GM19463 (cell line): ENCODE measurements around the gene USP16.

Experiments
- ATAC-seq: cut with Tn5 transposase; IDR thresholded peaks from one replicate; pipeline ENCODE4 v1.9.1; 2021; ENCODE audit warnings: mild to moderate bottlenecking, moderate library complexity; ENCODE audit not compliant: unreplicated experiment

The USP16 gene

GRCh38 chr21:29082046-29082815 is 57.8 kb downstream of the USP16 start:
- ATAC-seq: no peak

GRCh38 chr21:29083306-29083705 is 58.8 kb downstream of the USP16 start:
- no peak for ATAC-seq

GRCh38 chr21:29084372-29084771 is 59.9 kb downstream of the USP16 start:
- ATAC-seq: no peak

GRCh38 chr21:29085106-29085752 is 60.8 kb downstream of the USP16 start:
- ATAC-seq: no peak

GRCh38 chr21:29091033-29091432 is 66.6 kb downstream of the USP16 start:
- no peak for ATAC-seq

GRCh38 chr21:29092102-29092959 is 67.9 kb downstream of the USP16 start:
- no peak for ATAC-seq

- ATAC-seq: no peak
Measured at GRCh38 chr21:29096218-29097015, 71.9 kb downstream of the USP16 start.

- no peak for ATAC-seq
Measured at GRCh38 chr21:29098156-29098555, 73.7 kb downstream of the USP16 start.

GRCh38 chr21:29102791-29103257 is 78.4 kb downstream of the USP16 start:
- ATAC-seq: no peak
